ENCODE data around the gene YY1AP1. TPM values are rescaled to one million over a fixed set of nuclear protein-coding genes. Genes with fewer than 3 reads are reported as not detected.

YY1AP1 gene
- polyA plus RNA-seq, 3 donors, result 14.0 to 93.4 (median 24.3) TPM

DNA sequence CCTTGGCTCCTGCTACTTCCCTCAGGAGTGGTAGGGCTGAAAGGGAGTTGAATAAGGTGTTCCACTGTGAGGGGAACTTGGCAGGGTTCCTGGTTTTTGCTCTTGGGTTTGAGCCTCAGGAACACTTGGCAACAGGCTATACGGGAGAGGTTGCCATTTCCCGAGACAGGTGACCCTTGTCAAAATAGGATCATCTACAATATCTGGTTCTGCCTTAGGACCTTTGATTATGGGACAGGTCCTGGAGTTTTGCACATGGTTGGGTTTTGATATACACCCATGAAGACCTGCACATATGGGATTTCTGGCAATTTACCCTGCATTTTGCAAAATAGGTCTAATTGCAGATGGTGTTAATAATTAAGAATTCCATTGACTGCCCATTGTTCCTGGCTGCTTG, 31.1 kb downstream of the YY1AP1 start:
- no peak overlapping the region for H3K4me2 ChIP-seq (replicated peaks; ENCODE audit: extremely low read depth, low read length, poor library complexity, severe bottlenecking)
- no peak overlapping the region for H3K4me3 Mint-ChIP-seq
- H3K36me3 Mint-ChIP-seq, result peaks cover 40 to 44% of the 10 kb centered on the region in 2 donors
- H3K27ac ChIP-seq (ENCODE audit: low read depth in 1 of 2, low read length in 2 of 2), result no peak overlapping the region
- H3K9me3 Mint-ChIP-seq, result peaks cover 0 to 4% (median 2%) of the 10 kb centered on the region in 7 donors
- H3K4me1 ChIP-seq (ENCODE audit: control insufficient read depth in 1 of 2, insufficient read depth in 2 of 2, low read length in 2 of 2), result no peaks in the 10 kb centered on the region
- DNase-seq, result no peak
- TF ChIP-seq CTCF (IDR thresholded peaks at IDR 0.05), result no peak
- no peaks in the 10 kb centered on the region for H3K79me2 ChIP-seq (ENCODE audit: insufficient read depth, low read length)
- peaks cover 0 to 3% of the 10 kb centered on the region in 2 donors for H3K27me3 ChIP-seq (ENCODE audit: control insufficient read depth in 2 of 2, insufficient read depth in 2 of 2, low read length in 2 of 2)
- WGBS (ENCODE audit: insufficient coverage), result 100% methylated on average over 2 of the region's 2 CpGs
- H3K27me3 Mint-ChIP-seq (ENCODE audit: low read depth in 3 of 3), result peaks cover 0 to 4% (median 0%) of the 10 kb centered on the region in 3 donors
- no peaks in the 10 kb centered on the region for H3K4me1 Mint-ChIP-seq
- peaks cover 38 to 48% of the 10 kb centered on the region in 2 donors for H3K36me3 ChIP-seq (replicated peaks in 1 of 2; ENCODE audit: control insufficient read depth in 1 of 2, insufficient read depth in 2 of 2, low read length in 2 of 2)
- peaks cover 14% of the 10 kb centered on the region for H4K20me1 ChIP-seq (ENCODE audit: insufficient read depth, low read length)
- H3K27ac Mint-ChIP-seq, result peak overlapping the region in 1 of 7 donors; percentile 74
- H3K9me3 ChIP-seq (replicated peaks in 1 of 2; ENCODE audit: control insufficient read depth in 1 of 2, insufficient read depth in 1 of 2, low read length in 2 of 2), result no peaks in the 10 kb centered on the region
- intact Hi-C loops (cut with micrococcal nuclease), result no loop called here
- H3K4me3 ChIP-seq (replicated peaks in 1 of 3; ENCODE audit: low read depth in 2 of 3, low read length in 3 of 3), result no peak overlapping the region
- no peak overlapping the region for H2AFZ ChIP-seq (ENCODE audit: insufficient read depth, low read depth, low read length, poor library complexity, severe bottlenecking)
- H3K9ac ChIP-seq (ENCODE audit: insufficient read depth, low read length, poor library complexity, severe bottlenecking), result no peak overlapping the region

- Histone ChIP-seq H2AFZ (ENCODE audit: insufficient read depth, low read depth, low read length, poor library complexity, severe bottlenecking) (no peak overlapping the region), H3K4me3 (replicated peaks in 1 of 3; ENCODE audit: low read depth in 2 of 3, low read length in 3 of 3) (no peak overlapping the region), H3K36me3 (replicated peaks in 1 of 2; ENCODE audit: control insufficient read depth in 1 of 2, insufficient read depth in 2 of 2, low read length in 2 of 2) (peaks cover 0 to 3% of the 10 kb centered on the region in 2 donors), H3K27ac (ENCODE audit: low read depth in 1 of 2, low read length in 2 of 2) (no peak overlapping the region), H3K4me1 (ENCODE audit: control insufficient read depth in 1 of 2, insufficient read depth in 2 of 2, low read length in 2 of 2) (peaks cover 23 to 26% of the 10 kb centered on the region in 2 donors), H3K9me3 (replicated peaks in 1 of 2; ENCODE audit: control insufficient read depth in 1 of 2, insufficient read depth in 1 of 2, low read length in 2 of 2) (peaks cover 16 to 18% of the 10 kb centered on the region in 2 donors), H4K20me1 (ENCODE audit: insufficient read depth, low read length) (peaks cover 4% of the 10 kb centered on the region), H3K4me2 (replicated peaks; ENCODE audit: extremely low read depth, low read length, poor library complexity, severe bottlenecking) (no peak overlapping the region), H3K79me2 (ENCODE audit: insufficient read depth, low read length) (no peaks in the 10 kb centered on the region), H3K9ac (ENCODE audit: insufficient read depth, low read length, poor library complexity, severe bottlenecking) (no peak overlapping the region), H3K27me3 (ENCODE audit: control insufficient read depth in 2 of 2, insufficient read depth in 2 of 2, low read length in 2 of 2) (peaks cover 0 to 3% of the 10 kb centered on the region in 2 donors)
- Mint-ChIP-seq H3K9me3 (peaks cover 8 to 24% (median 19%) of the 10 kb centered on the region in 7 donors), H3K27ac (no peak overlapping the region), H3K36me3 (no peaks in the 10 kb centered on the region), H3K4me1 (peaks cover 20% of the 10 kb centered on the region), H3K4me3 (no peak overlapping the region), H3K27me3 (ENCODE audit: low read depth in 3 of 3) (peaks cover 3 to 7% (median 3%) of the 10 kb centered on the region in 3 donors)
- TF ChIP-seq CTCF (IDR thresholded peaks at IDR 0.05), result no peak
- intact Hi-C loops (cut with micrococcal nuclease), result no loop called here
- no peak for DNase-seq
- WGBS (ENCODE audit: insufficient coverage), result no CpG with 5 or more reads among the region's 3 CpGs
These were observed 35.6 kb downstream of the YY1AP1 start for GRCh38 chr1:155652951-155653350.

Measured in CD14-positive monocyte (primary cell).